ENCODE measurements around the gene NEK6.

Gene NEK6

GRCh38 chr9:124321935-124322334, 64.2 kb downstream of the NEK6 start:
- no peak for DNase-seq (ENCODE audit: low spot score)

DNA sequence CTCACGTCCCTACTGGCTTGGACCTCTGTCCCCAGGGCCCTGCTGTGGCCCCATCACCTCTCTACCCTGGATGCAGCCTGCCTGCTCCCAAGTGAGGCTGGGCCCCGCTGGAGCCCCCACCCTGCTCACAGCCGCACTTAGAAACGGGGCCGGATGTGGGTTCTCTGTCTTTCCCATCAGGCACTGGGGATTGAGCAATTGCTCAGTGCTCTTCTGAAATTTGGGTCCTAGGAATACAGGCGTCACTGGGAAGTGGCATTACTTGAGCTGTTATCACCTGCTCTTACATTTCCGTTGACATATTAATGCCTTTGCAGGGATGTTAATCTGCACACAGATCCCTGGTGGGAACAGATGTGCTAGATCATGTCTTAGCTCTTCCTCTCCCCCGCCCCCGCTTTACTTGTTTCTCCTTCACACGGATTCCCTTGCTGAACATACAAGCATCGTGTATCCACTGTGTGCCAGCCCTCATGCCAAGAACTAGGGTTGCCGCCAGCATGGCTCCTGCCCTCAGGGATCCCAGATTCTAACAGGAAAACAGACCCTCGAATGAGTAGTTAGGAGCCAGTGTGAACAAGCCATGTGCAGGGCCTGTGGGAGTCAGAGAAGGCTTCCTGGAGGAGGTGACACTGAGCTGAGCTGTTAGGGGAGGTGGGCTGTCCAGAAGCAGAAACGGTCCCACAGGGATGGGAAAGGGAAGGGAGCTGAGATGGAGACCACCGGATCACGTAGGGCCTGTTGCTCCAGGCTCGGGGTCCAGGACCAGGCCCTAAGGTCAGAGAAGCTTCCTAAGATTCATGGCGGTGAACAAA, 65.1 kb downstream of the NEK6 start:
- no peak for DNase-seq (ENCODE audit: low spot score)

- no peak for DNase-seq (ENCODE audit: low spot score)
Observed at GRCh38 chr9:124323904-124324303, 66.2 kb downstream of the NEK6 start.

DNA sequence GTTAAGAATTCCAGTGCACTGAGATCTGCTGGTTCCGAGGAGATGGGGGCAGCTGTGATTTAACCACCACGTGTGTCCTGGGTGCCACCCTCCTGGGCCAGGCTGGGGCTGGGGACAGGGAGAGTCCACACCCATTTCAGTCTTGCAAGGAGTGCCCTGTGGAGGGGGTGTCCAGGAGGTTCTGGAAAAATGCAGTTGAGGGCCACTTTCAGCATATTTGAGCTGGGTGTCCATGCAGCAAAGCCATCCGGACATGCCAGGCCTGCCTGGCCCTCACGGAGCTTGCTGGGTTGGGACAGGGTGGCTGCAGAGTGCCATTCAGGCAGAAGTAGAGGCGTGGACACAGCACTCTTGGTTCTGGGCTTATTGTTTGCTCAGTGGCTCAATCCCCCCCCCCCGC, 68.1 kb downstream of the NEK6 start:
- no peak for DNase-seq (ENCODE audit: low spot score)

- DNase-seq (ENCODE audit: low spot score), result no peak
Observed at GRCh38 chr9:124326378-124326777, 68.6 kb downstream of the NEK6 start.

DNA sequence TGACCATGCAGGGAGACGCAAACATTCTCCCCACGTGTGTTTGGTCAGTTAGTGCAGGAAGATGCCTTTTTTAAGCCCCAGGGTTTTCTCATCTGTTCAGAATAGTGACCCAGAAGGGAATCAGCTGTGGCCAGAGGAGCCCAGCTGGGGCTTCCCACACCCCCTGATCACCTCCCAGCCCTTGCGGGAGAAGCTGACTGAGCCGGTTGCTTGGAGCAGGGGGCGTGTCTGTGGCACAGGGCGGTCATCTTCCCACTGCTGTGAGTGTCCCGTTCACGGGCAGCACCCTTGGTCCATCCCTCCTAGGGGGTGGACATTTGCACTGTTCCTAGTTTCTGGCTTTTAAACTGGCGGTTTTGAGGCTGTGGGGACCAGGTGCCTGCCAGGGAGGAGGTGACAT, 69.7 kb downstream of the NEK6 start:
- no peak for DNase-seq (ENCODE audit: low spot score)

- DNase-seq (ENCODE audit: low spot score), result no peak
Observed at GRCh38 chr9:124328285-124328684, 70.5 kb downstream of the NEK6 start.

DNA sequence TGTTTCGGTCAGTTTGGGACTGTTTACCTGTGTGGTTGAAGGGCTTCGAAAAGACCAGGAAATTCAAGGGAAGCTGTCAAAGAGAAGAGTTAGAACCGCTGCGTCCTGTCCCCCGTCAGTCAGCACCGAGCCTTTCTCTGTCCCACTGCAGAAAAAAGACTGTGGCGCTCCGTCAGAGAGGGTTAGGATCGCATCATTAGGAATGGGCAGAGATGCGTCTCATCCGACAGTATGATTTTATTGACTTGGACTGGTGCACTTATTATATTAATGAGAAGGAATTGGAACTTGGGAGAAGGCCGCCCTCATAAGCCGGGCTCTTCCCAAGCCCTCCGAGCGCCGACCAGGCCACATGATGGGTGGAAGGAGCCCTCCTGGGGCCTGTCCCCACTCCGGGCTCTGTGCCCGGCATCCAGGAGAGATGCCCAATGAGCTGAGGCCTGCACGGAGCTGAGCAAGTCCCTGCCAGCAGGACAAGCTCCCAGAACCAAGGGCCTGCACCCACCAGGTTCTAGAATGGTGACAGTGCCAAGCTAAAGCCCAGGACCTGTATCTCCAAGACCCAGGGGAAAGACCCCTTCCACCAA, 71.5 kb downstream of the NEK6 start:
- peak; percentile 64 for DNase-seq (ENCODE audit: low spot score)

DNA sequence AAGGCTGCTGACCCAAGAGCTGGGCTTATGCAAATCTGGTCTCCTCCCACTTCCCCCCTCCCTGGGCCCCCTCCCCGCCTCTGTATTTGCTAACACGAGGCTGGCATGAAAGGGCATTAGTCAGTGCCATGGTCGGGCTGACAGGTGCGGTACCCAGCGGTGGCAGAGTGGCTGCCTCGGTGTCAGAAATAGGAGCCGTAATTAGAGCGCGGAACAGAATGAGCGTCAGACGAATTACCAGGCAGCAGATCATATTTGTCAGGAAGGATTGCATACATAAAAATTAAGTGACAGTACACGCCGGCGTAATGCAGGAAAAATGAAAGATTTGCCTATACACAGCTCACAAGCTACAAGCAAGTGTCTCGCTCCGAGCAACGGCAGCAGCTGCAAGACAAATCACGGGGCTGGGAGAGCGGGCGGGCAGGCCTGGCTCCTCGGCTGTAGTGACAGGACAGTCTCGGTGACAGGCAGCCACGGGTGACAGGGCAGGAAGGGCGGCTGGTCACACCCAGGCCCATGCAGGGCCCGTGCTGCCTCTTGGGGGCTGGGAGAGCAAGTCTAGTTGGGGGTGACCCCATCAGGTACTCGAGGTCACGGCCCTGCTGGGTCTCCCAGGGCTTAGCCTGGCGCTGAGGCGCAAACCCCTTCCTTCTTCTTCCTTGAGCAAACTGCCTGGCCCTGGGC, 72.4 kb downstream of the NEK6 start:
- DNase-seq (ENCODE audit: low spot score), result no peak

DNA sequence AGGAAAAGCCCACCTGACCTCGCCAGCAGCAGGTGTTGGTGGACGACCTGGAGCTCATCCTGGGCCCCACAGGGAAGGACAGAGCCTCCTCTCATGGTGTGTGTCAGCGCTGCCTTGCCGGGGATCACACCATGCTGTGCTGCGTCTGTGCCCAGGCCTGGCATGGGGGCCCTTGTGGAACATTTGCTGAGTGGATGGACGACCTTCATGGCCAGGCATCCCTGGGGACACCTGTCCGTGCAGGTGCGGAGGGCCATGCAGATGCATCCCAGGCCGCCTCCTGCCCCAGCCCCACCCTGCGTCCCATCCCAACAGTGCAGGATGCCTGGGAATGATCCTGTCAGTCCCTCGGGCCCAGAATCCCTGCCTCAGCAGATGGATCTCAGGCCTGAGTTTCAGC, 73.8 kb downstream of the NEK6 start:
- no peak for DNase-seq (ENCODE audit: low spot score)

GRCh38 chr9:124332361-124333202, 74.8 kb downstream of the NEK6 start:
- no peak for DNase-seq (ENCODE audit: low spot score)

DNA sequence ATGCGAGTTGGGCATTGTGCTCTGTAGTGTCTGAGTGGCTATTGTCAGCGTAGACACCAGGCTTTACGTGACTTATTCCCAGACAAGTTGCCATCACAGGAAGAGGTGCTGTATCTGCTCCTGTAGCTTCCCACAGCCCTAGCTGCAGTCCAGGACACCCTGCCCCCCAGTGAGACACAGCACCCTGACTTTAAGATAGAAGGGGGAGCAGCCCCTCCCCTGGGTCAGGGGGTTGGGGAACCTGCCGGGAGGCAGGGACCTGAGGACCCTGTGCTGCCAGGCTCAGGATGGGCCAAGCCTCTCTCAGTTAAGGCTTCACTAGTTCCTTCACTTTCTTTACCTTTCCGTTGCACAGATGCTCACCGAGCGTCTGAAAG, 75.4 kb downstream of the NEK6 start:
- no peak for DNase-seq (ENCODE audit: low spot score)

GRCh38 chr9:124334568-124335319, 77.0 kb downstream of the NEK6 start:
- DNase-seq (ENCODE audit: low spot score), result no peak

- no peak for DNase-seq (ENCODE audit: low spot score)
Observed at GRCh38 chr9:124335320-124335707, 77.6 kb downstream of the NEK6 start.

DNA sequence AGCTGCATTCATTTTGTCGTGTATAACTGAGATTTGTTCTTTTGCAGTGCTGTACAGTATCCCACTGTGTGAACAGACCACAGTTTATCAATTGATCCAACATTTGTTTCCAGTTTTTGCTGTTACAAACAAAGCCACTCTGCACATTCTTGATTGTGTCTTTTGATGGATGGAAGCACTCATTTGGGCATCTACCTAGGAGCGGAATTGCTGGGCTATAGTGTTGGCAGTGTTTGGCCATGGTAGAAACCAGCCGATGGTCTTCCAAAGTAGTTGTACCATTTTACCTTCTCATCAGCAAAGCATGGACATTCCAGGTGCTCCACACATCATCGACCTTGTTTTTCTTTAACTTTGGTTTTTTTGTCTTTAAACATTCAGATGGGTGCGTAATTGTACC, 79.8 kb downstream of the NEK6 start:
- no peak for DNase-seq (ENCODE audit: low spot score)

- no peak for DNase-seq (ENCODE audit: low spot score)
Observed at GRCh38 chr9:124339603-124340146, 81.9 kb downstream of the NEK6 start.

DNA sequence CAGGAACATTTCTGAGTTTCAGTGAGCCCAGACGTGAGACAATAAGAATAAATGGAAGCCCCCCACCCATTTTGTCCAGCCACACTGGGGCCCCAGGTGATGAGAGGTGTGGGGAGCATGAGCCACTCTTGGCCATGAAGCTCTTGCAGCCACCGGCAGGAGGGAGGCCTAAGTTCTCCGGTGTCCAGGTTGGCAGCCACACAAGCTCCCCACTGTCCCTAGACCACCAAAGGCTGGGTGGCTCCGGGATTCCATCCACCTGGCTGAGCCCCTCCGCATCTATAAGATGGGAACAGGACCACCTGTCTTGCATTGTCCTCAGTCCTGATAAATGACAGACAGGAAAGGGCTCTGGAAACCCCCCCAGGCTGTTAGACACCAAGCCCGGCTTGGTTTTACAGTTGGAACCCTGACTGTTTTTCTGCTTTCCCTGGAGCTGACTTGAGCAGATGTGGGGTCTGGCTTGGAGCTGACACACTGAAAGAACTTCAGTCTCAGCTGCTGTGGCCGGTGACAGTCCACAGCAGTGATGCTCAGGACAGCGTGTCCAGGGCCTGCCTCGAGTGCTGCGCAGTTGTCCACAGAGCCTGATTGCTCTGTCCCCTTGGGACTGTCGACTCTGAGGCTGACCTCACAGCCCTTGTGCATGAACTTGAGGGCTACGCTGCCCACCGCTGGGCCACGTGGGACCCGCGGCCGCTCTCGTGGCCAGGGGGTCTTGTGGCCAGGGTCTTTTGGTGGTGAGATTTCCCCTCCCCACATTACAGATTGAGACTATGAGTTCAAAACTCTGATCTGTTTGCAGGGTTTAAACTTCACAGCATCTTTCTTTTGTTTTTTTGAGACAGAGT, 82.7 kb downstream of the NEK6 start:
- DNase-seq (ENCODE audit: low spot score), result no peak

GRCh38 chr9:124341455-124342170, 83.9 kb downstream of the NEK6 start:
- DNase-seq (ENCODE audit: low spot score), result no peak

DNA sequence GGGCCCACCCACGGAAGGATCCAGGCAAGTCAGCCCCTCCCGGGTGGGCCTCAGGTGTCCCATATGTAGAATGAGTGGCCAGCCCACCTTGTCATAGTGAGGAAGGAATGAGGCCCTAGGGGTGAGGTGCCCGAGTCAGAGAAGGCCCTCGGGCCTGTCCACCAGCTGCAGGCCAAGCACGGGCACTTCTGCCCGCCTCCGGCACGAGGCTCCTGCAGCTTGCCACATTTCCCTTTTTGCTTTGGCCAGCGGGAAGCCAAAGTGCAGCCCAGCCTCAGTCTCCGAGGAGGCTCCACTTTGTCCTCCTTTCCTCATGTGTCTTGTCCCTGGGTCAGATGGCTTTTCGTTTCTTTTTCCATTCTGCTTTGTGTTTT, 84.6 kb downstream of the NEK6 start:
- no peak for DNase-seq (ENCODE audit: low spot score)

All from globus pallidus (tissue), 1 donor.